HepG2 (cell line): ENCODE measurements around the gene SMC1A. TPM values are rescaled to one million over a fixed set of nuclear protein-coding genes. Genes with fewer than 3 reads are reported as not detected.

ENCODE experiments used
- DMAP1 ChIP-seq: IDR thresholded peaks from 2 replicates; pipeline ENCODE4 v1.6.1; 2016
- FLYWCH1 ChIP-seq: sonication (generic); formaldehyde crosslinking; IDR thresholded peaks from 2 replicates; pipeline ENCODE4 v1.8.1; 2023; ENCODE audit warnings: mild to moderate bottlenecking, missing genetic modification reagents
- FOXK1 ChIP-seq: sonication (generic); formaldehyde crosslinking; IDR thresholded peaks from 2 replicates; pipeline ENCODE4 v1.4.0; 2020; ENCODE audit warnings: low read depth, missing genetic modification reagents, borderline replicate concordance
- HNF1B ChIP-seq: sonication (generic); formaldehyde crosslinking; IDR thresholded peaks from 2 replicates; pipeline ENCODE4 v1.5.1; 2020; ENCODE audit warnings: mild to moderate bottlenecking, moderate library complexity, missing genetic modification reagents
- HNF4A ChIP-seq: sonication (generic); formaldehyde crosslinking; IDR thresholded peaks from 2 replicates; pipeline ENCODE4 v1.4.0; 2020; ENCODE audit warnings: missing genetic modification reagents
- HOXD1 ChIP-seq: sonication (generic); formaldehyde crosslinking; IDR thresholded peaks from 2 replicates; pipeline ENCODE4 v1.5.0; 2020; ENCODE audit warnings: missing genetic modification reagents
- LRRFIP1 ChIP-seq: sonication (generic); formaldehyde crosslinking; conservative IDR thresholded peaks from 2 replicates; pipeline ENCODE4 v1.4.0; 2020; ENCODE audit warnings: missing genetic modification reagents
- MTERF4 ChIP-seq: sonication (generic); formaldehyde crosslinking; IDR thresholded peaks from 2 replicates; pipeline ENCODE4 v1.8.0; 2023; ENCODE audit warnings: mild to moderate bottlenecking, missing genetic modification reagents
- NAIF1 ChIP-seq: sonication (generic); formaldehyde crosslinking; IDR thresholded peaks from 2 replicates; pipeline ENCODE4 v1.5.0; 2020; ENCODE audit warnings: mild to moderate bottlenecking, missing genetic modification reagents, borderline replicate concordance
- NR3C1 ChIP-seq: sonication (generic); formaldehyde crosslinking; IDR thresholded peaks from 2 replicates; pipeline ENCODE4 v1.4.0; 2020; ENCODE audit warnings: missing genetic modification reagents
- RFX3 ChIP-seq: IDR thresholded peaks from 2 replicates; pipeline ENCODE4 v1.6.1; 2016; ENCODE audit warnings: missing biosample characterization, missing genetic modification reagents
- SAP130 ChIP-seq: IDR thresholded peaks from 2 replicates; pipeline ENCODE4 v1.6.1; 2016; ENCODE audit warnings: low read depth
- SATB2 ChIP-seq: sonication (generic); formaldehyde crosslinking; IDR thresholded peaks from 2 replicates; pipeline ENCODE4 v1.5.0; 2020; ENCODE audit warnings: missing genetic modification reagents
- STAG1 ChIP-seq: sonication (generic); formaldehyde crosslinking; IDR thresholded peaks from 2 replicates; pipeline ENCODE4 v1.4.0; 2020; ENCODE audit warnings: missing genetic modification reagents
- TBP ChIP-seq: sonication (generic); formaldehyde crosslinking; IDR thresholded peaks from 2 replicates; pipeline ENCODE4 v1.5.0; 2020; ENCODE audit warnings: missing genetic modification reagents
- TCF7 ChIP-seq: sonication (generic); IDR thresholded peaks from 2 replicates; pipeline ENCODE4 v1.6.1; 2016; ENCODE audit warnings: antibody characterized with exemption, low read depth
- TFAP4 ChIP-seq: sonication (generic); IDR thresholded peaks from 2 replicates; pipeline ENCODE4 v1.6.1; 2016; ENCODE audit warnings: low read depth, borderline replicate concordance
- ZBTB21 ChIP-seq: sonication (generic); formaldehyde crosslinking; IDR thresholded peaks from 2 replicates; pipeline ENCODE4 v1.4.0; 2020; ENCODE audit warnings: missing genetic modification reagents
- ZMAT3 ChIP-seq: sonication (generic); formaldehyde crosslinking; conservative IDR thresholded peaks from 2 replicates; pipeline ENCODE4 v1.7.0; 2021; ENCODE audit warnings: missing genetic modification reagents
- ZNF138 ChIP-seq: sonication (generic); formaldehyde crosslinking; IDR thresholded peaks from 2 replicates; pipeline ENCODE4 v1.5.0; 2020; ENCODE audit warnings: mild to moderate bottlenecking, low read depth, missing genetic modification reagents
- ZNF207 ChIP-seq: fragments of 450-650 bp; IDR thresholded peaks from 2 replicates; pipeline ENCODE4 v1.6.1; 2016; ENCODE audit warnings: antibody characterized with exemption, borderline replicate concordance
- ZNF513 ChIP-seq: sonication (generic); formaldehyde crosslinking; conservative IDR thresholded peaks from 2 replicates; pipeline ENCODE4 v1.5.0; 2020; ENCODE audit warnings: missing genetic modification reagents
- ZNF598 ChIP-seq: sonication (generic); formaldehyde crosslinking; IDR thresholded peaks from 2 replicates; pipeline ENCODE4 v1.5.1; 2020; ENCODE audit warnings: mild to moderate bottlenecking, missing genetic modification reagents, borderline replicate concordance
- ZNF878 ChIP-seq: sonication (generic); formaldehyde crosslinking; IDR thresholded peaks from 2 replicates; pipeline ENCODE4 v1.8.1; 2023; ENCODE audit warnings: mild to moderate bottlenecking, missing genetic modification reagents, moderate library complexity
- ZSCAN21 ChIP-seq: sonication (generic); formaldehyde crosslinking; IDR thresholded peaks from 2 replicates; pipeline ENCODE4 v1.8.0; 2022; ENCODE audit warnings: mild to moderate bottlenecking, missing genetic modification reagents, moderate library complexity, borderline replicate concordance
- polyA plus RNA-seq, 8 experiments: library from polyadenylated mRNA; depleted of rRNA in 3 of 8; stranded (reverse) in 7 of 8; unstranded in 1 of 8; fragments of >200 nt; fragmentation: Illumina TruSeq in 4 of 8; extraction: Trizol in 4 of 8; gene quantifications; 2 replicates each; pipeline versions ENCODE4 v1.2.1 to v1.2.3, GENCODE V29; 2011 to 2016; ENCODE audit warnings: low read depth in 4 of 8, missing spikeins in 1 of 8, mixed read lengths in 1 of 8; ENCODE audit not compliant: insufficient read depth in 1 of 8
- total RNA-seq, 5 experiments: library from RNA; depleted of rRNA; stranded (reverse); fragments of >200 nt; fragmentation: Illumina TruSeq; extraction: Trizol; gene quantifications; 2 replicates each; pipeline ENCODE4 v1.2.3, GENCODE V29; 2016; ENCODE audit warnings: low read depth in 1 of 5

SMC1A gene
- total and polyA plus RNA-seq, 2 of the 13 experiments (the other 11 are each of a cell fraction or from before 2014, with no cell fraction given), result 9.4 to 46.6 TPM

GRCh38 chrX:53422086-53422860, at the start of gene SMC1A (continued):
- no peak for TF ChIP-seq LRRFIP1
- no peak for TF ChIP-seq HNF4A
- no peak for TF ChIP-seq TCF7
- TF ChIP-seq HOXD1 (CRISPR knock-in tag), result no peak
- no peak for TF ChIP-seq ZNF513
- TF ChIP-seq NAIF1 (CRISPR knock-in tag), result no peak
- TF ChIP-seq ZNF598 (CRISPR knock-in tag), result no peak
- no peak for TF ChIP-seq ZBTB21 (CRISPR knock-in tag)
- TF ChIP-seq ZNF207, result no peak
- peak; percentile 77 for TF ChIP-seq RFX3
- TF ChIP-seq DMAP1, result peak; percentile 76
- no peak for TF ChIP-seq STAG1 (CRISPR knock-in tag)
- no peak for TF ChIP-seq ZNF138 (CRISPR knock-in tag)
- TF ChIP-seq TFAP4, result no peak
- TF ChIP-seq TBP (CRISPR knock-in tag), result no peak
- TF ChIP-seq ZMAT3 (CRISPR knock-in tag), result no peak
- no peak for TF ChIP-seq MTERF4
- TF ChIP-seq SATB2 (CRISPR knock-in tag), result no peak
- no peak for TF ChIP-seq ZSCAN21 (CRISPR knock-in tag)
- no peak for TF ChIP-seq HNF1B (CRISPR knock-in tag)
- peak; percentile 81 for TF ChIP-seq SAP130 (CRISPR knock-in tag)
- peak; percentile 12; the same call in 1 of the 2 replicates for TF ChIP-seq ZNF878 (CRISPR knock-in tag)
- 0 out of 2 replicates have a peak, but pooled peaks have one; percentile 33 for TF ChIP-seq FLYWCH1 (CRISPR knock-in tag)
- TF ChIP-seq FOXK1, result peak; percentile 20; the same call in 1 of the 2 replicates
- no peak for TF ChIP-seq NR3C1
